Lung (tissue), 12 donors: Measurements from ENCODE around the gene DDOST. TPM values are rescaled to one million over a fixed set of nuclear protein-coding genes. Genes with fewer than 3 reads are reported as not detected.
"Not testable (repeated sequence)": the region's sequence is repeated elsewhere in the genome, so short reads cannot be mapped to it uniquely, and the experiment has no call there.

Experiments used
- ATAC-seq: fragments of 200-7000 bp; cut with Tn5 transposase; one replicate; pipeline ENCODE4 v1.9.1; 2020; ENCODE audit warnings: moderate number of reproducible peaks; ENCODE audit not compliant: insufficient read depth, low FRiP score
- DNase-seq, 3 donors: peaks; one replicate each; pipeline ENCODE4 v3.0.0-alpha.2; 2013 to 2017
- H3K27ac ChIP-seq, 2 donors: one replicate each; pipeline ENCODE4 v1.5.1; 2013; ENCODE audit warnings: mild to moderate bottlenecking in 2 of 2, moderate library complexity in 2 of 2, control low read depth in 1 of 2, inconsistent platforms in 1 of 2, low read depth in 1 of 2, low read length in 1 of 2
- H3K27me3 ChIP-seq, 3 donors: one replicate each; pipeline ENCODE4 v1.5.1; 2013; ENCODE audit warnings: low read length in 2 of 3; ENCODE audit not compliant: control insufficient read depth in 3 of 3, insufficient read depth in 3 of 3
- H3K36me3 ChIP-seq, 4 donors: one replicate each; pipeline ENCODE4 v1.5.1; 2013; ENCODE audit warnings: low read length in 4 of 4, mild to moderate bottlenecking in 1 of 4, moderate library complexity in 1 of 4; ENCODE audit not compliant: control insufficient read depth in 4 of 4, insufficient read depth in 4 of 4
- H3K4me1 ChIP-seq, 5 donors: one replicate each; pipeline ENCODE4 v1.5.1; 2013; ENCODE audit warnings: low read length in 5 of 5, mild to moderate bottlenecking in 2 of 5, moderate library complexity in 1 of 5; ENCODE audit not compliant: control insufficient read depth in 5 of 5, insufficient read depth in 5 of 5
- H3K4me3 ChIP-seq: one replicate; pipeline ENCODE4 v1.5.1; 2013; ENCODE audit warnings: mild to moderate bottlenecking, control low read depth, moderate library complexity
- H3K9ac ChIP-seq, 2 donors: one replicate each; pipeline ENCODE4 v1.5.1; 2013; ENCODE audit warnings: low read length in 2 of 2, control low read depth in 1 of 2; ENCODE audit not compliant: insufficient read depth in 1 of 2
- H3K9me3 ChIP-seq, 4 donors: one replicate each; pipeline ENCODE4 v1.5.1; 2013; ENCODE audit warnings: low read length in 3 of 4, mild to moderate bottlenecking in 1 of 4, moderate library complexity in 1 of 4; ENCODE audit not compliant: control insufficient read depth in 4 of 4, insufficient read depth in 3 of 4
- WGBS, 2 donors: extraction: QIAGEN DNeasy Blood & Tissue Kit; methylation state at CpG; one replicate each; pipeline ENCODE4 v1.1.7; 2013; 5-methylcytosine and 5-hydroxymethylcytosine counted together
- polyA plus RNA-seq, 2 donors: library from polyadenylated mRNA; stranded (reverse); fragments of 200-250 nt; gene quantifications; one replicate each; pipeline ENCODE4 v1.2.1, GENCODE V29; 2013
- total RNA-seq, 2 donors: library from RNA; depleted of rRNA in 1 of 2; stranded (reverse); fragments of >200 nt in 1 of 2; gene quantifications; one replicate each; pipeline ENCODE4 v1.2.1, GENCODE V29; 2014 to 2021
- TF ChIP-seq, protein P1 (sequence below): IDR thresholded peaks from 2 replicates; pipeline ENCODE4 v1.5.1; 2012; ENCODE audit warnings: mild to moderate bottlenecking; ENCODE audit errors: control extremely low read depth, extremely low read depth
- donor health status: control.
- donor health status: control.
- donor health status: Bipolar disorder and iron deficiency.
- donor health status: healthy.
- donor health status: DM: yes; HTN: yes; CAD: no.

The DDOST gene
- total and polyA plus RNA-seq, 4 donors = 121 to 304 (median 228) TPM

DNA sequence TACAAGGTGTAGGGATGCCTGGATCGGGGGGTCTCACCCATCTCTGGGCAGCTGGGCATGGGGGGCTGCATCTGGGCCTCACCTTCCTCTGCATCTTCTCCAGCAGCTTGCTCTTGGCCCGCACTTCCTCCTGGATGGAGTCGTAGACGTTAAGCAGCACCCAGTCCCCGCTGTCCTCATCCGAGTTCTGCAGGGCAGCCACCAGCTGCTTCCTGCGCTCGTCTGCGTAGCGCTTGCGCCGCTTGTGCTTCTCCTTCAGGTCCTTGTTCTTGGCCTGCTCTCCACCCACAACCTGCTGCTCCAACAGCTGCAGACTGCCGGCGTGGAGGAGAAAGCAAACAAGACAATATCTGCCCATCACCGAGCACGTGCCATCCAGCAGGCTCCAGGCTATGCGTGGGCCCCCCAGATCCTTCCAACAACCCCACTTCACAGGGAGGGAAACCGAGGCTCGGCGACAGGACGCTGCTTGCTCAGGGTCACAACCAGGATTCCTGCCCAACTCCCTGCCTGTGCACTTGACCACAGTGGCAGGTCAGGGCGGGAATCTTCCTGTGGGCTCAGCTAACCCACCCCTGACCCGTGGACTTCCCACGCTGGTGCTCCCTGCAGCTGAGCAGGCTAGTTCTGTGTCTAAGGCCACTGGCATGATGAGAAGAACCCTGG lies 21.5 kb upstream of the DDOST start:
- ATAC-seq = no peak
- Histone ChIP-seq H3K27ac (no peak overlapping the region), H3K9me3 (no peaks in the 10 kb centered on the region), H3K4me3 (no peak overlapping the region), H3K4me1 (peaks cover 0 to 7% (median 0%) of the 10 kb centered on the region in 5 donors), H3K36me3 (no peaks in the 10 kb centered on the region), H3K27me3 (no peaks in the 10 kb centered on the region), H3K9ac (no peak overlapping the region)
- 47 to 50% methylated on average over 24 of the region's 24 CpGs for WGBS, 2 donors
- peak in 1 of 3 donors; percentile 27 for DNase-seq
- TF ChIP-seq, protein P1, sequence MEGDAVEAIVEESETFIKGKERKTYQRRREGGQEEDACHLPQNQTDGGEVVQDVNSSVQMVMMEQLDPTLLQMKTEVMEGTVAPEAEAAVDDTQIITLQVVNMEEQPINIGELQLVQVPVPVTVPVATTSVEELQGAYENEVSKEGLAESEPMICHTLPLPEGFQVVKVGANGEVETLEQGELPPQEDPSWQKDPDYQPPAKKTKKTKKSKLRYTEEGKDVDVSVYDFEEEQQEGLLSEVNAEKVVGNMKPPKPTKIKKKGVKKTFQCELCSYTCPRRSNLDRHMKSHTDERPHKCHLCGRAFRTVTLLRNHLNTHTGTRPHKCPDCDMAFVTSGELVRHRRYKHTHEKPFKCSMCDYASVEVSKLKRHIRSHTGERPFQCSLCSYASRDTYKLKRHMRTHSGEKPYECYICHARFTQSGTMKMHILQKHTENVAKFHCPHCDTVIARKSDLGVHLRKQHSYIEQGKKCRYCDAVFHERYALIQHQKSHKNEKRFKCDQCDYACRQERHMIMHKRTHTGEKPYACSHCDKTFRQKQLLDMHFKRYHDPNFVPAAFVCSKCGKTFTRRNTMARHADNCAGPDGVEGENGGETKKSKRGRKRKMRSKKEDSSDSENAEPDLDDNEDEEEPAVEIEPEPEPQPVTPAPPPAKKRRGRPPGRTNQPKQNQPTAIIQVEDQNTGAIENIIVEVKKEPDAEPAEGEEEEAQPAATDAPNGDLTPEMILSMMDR = no peak

DNA sequence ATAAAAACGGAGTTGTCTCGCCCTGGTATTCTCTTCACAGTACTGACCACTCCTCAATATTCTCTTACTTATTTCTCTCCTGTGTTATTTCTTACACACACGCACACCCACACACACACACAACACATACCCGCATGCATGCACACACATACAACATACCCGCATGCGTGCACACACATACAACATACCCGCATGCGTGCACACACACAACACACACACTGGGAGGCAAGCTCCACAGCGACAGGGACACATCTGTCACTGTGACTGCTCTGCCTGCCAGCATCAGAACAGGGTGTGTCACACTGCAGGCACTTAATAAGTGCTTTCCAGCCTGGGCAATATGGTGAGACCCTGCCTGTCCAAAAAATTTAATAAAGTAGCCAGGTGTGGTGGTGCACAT lies 20.8 kb upstream of the DDOST start:
- 91 to 93% methylated on average over 9 of the region's 9 CpGs for WGBS, 2 donors
- no peaks in the 10 kb centered on the region for H3K27me3 ChIP-seq
- H3K4me3 ChIP-seq = no peak overlapping the region
- H3K4me1 ChIP-seq = peaks cover 0 to 7% (median 0%) of the 10 kb centered on the region in 5 donors
- ATAC-seq = no peak
- no peak overlapping the region for H3K9ac ChIP-seq
- DNase-seq = no peak
- TF ChIP-seq, protein P1 = no peak
- H3K36me3 ChIP-seq = no peaks in the 10 kb centered on the region
- no peak overlapping the region for H3K27ac ChIP-seq
- no peaks in the 10 kb centered on the region for H3K9me3 ChIP-seq

DNA sequence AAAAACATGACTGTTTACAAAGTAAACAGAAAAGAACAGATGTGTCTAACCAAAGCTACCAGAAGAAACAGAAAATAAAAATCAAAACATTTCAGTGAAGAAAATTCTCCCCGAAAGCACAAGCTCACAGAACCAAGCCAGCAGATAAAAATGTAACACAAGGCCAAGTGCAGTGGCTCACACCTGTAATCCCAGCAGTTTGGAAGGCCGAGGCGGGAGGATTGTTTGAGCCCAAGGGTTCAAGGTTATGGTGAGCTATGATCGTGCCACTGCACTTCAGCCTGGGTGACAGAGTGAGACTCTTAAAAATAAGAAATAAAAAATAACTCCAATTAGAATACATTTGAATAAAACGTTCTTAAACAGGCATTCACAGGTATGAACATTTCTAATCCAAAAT lies 19.1 kb upstream of the DDOST start:
- no peaks in the 10 kb centered on the region for H3K36me3 ChIP-seq
- H3K27me3 ChIP-seq = no peaks in the 10 kb centered on the region
- H3K27ac ChIP-seq = no peak overlapping the region
- H3K9ac ChIP-seq = no peak overlapping the region
- WGBS, 2 donors = 89 to 96% methylated on average over 5 of the region's 5 CpGs
- no peak for DNase-seq
- H3K9me3 ChIP-seq = no peaks in the 10 kb centered on the region
- H3K4me1 ChIP-seq = peaks cover 0 to 4% (median 0%) of the 10 kb centered on the region in 5 donors
- no peak for ATAC-seq
- TF ChIP-seq, protein P1 = no peak
- no peak overlapping the region for H3K4me3 ChIP-seq

DNA sequence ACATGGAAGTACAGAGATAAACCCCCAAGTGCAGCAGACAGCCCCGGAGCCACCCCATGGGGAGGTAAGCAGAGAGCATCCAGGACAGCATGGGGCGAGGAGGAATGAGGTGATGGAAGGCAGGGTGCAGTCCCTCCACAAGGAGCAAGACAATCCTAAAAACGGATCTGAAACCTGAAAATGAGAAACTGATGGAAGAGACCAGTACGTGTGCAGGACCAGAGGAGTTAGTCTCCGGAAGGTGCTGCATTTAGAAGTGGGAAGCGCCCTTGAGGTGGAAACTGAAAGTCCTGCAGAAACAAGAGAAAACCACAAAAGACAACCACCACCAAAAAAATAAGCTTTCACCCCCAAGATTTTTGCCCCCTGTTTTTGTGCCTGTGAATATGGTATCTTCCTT lies 17.4 kb upstream of the DDOST start:
- TF ChIP-seq, protein P1 = no peak
- Histone ChIP-seq H3K36me3 (no peaks in the 10 kb centered on the region), H3K4me1 (no peaks in the 10 kb centered on the region), H3K4me3 (no peak overlapping the region), H3K9me3 (no peaks in the 10 kb centered on the region), H3K27me3 (no peaks in the 10 kb centered on the region), H3K27ac (no peak overlapping the region), H3K9ac (no peak overlapping the region)
- 70 to 74% methylated on average over 6 of the region's 6 CpGs for WGBS, 2 donors
- ATAC-seq = no peak
- no peak for DNase-seq

DNA sequence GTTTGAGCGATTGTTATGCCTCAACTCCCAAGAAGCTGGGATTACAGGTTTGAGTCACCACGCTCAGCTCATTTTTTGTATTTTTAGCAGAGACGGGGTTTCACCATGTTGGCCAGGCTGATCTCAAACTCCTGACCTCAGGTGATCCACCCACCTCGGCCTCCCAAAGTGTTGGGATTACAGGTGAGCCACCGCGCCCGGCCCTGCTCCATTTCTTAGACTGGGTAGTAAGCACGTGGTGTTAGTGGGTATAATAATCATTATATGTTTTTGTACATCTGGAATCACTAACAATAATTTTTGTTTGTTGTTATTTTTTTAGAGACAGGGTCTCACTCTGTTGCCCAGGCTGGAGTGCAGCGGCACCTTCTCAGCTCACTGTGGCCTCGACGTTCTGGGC lies 12.5 kb upstream of the DDOST start:
- H3K9me3 ChIP-seq, H3K27ac ChIP-seq, H3K36me3 ChIP-seq, H3K27me3 ChIP-seq, H3K4me1 ChIP-seq, H3K4me3 ChIP-seq, H3K9ac ChIP-seq, DNase-seq, ATAC-seq: not testable (repeated sequence)
- 92 to 95% methylated on average over 11 of the region's 11 CpGs for WGBS, 2 donors
